GM18868 (cell line): ENCODE results near the gene MIEN1.
"Not testable (repeated sequence)": the region's sequence is repeated elsewhere in the genome, so short reads cannot be mapped to it uniquely, and the experiment has no call there.

Experiments
- ATAC-seq: cut with Tn5 transposase; IDR thresholded peaks from one replicate; pipeline ENCODE4 v1.9.1; 2021; ENCODE audit warnings: mild to moderate bottlenecking, moderate library complexity; ENCODE audit not compliant: unreplicated experiment

Gene MIEN1

GRCh38 chr17:39719563-39720355 lies 10.6 kb downstream of the MIEN1 start:
- no peak for ATAC-seq

GRCh38 chr17:39717660-39718059 lies 12.7 kb downstream of the MIEN1 start:
- ATAC-seq = no peak

DNA sequence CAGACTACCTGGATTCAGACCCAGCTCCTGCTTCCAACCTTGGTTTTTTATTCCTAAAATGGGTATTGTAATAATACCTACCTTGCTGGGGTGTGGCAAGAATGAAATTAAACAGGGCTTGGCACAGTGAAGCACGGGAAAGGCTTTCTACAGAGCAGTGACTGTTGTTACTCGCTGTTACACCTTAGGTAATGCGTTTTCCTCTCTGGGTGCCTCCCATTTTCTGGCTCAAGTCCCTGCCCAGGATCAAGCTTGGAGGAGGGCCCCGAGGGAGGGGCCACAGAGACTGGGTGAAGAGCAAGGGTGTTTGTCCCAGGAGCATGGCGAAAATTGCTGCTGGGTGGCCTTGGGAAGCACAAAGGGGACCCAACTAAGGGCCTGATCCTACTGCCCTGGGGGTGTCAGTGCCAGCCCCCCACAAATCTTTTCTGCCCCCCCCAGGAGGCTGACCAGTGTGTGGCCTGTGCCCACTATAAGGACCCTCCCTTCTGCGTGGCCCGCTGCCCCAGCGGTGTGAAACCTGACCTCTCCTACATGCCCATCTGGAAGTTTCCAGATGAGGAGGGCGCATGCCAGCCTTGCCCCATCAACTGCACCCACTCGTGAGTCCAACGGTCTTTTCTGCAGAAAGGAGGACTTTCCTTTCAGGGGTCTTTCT lies 13.3 kb downstream of the MIEN1 start:
- ATAC-seq = no peak

DNA sequence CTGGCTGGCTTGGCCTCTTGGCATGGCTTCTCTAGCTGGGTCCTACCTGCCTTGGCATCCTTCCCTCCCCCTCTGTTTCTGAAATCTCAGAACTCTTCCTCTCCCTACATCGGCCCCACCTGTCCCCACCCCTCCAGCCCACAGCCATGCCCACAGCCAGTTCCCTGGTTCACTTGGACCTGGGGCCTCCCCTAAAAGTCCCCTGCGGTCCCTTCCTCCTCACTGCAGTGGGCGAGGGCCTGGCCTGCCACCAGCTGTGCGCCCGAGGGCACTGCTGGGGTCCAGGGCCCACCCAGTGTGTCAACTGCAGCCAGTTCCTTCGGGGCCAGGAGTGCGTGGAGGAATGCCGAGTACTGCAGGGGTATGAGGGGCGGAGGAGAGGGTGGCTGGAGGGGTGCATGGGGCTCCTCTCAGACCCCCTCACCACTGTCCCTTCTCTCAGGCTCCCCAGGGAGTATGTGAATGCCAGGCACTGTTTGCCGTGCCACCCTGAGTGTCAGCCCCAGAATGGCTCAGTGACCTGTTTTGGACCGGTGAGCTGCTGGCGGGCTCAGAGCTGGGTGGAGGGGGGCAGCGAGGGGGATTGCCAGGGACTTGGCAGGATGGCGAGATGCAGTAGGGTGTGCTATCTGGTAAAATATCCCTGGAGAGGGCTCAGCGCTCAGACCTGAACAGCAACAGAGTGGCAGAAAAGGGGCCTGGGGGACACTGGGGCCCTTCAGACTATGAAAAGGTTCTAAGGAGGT lies 14.1 kb downstream of the MIEN1 start:
- no peak for ATAC-seq

- no peak for ATAC-seq
Observed at GRCh38 chr17:39715375-39716072, 14.8 kb downstream of the MIEN1 start.

GRCh38 chr17:39714234-39714633 lies 16.1 kb downstream of the MIEN1 start:
- no peak for ATAC-seq

DNA sequence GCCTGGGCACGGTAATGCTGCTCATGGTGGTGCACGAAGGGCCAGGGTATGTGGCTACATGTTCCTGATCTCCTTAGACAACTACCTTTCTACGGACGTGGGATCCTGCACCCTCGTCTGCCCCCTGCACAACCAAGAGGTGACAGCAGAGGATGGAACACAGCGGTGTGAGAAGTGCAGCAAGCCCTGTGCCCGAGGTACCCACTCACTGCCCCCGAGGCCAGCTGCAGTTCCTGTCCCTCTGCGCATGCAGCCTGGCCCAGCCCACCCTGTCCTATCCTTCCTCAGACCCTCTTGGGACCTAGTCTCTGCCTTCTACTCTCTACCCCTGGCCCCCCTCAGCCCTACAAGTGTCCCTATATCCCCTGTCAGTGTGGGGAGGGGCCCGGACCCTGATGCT lies 18.5 kb downstream of the MIEN1 start:
- no peak for ATAC-seq

DNA sequence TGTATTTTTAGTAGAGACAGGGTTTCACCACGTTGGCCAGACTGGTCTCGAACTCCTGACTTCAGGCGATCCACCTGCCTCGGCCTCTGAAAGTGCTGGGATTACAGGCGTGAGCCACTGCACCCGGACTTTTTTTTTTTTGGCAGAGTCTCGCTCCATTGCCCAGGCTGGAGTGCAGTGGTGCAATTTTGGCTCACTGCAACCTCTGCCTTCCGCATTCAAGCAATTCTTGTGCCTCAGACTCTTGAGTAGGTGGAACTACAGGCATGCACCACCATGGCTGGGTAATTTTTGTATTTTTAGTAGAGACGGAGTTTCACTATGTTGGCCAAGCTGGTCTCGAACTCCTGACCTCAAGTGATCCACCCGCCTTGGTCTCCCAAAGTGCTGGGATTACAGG lies 19.3 kb downstream of the MIEN1 start:
- ATAC-seq = not testable (repeated sequence)

DNA sequence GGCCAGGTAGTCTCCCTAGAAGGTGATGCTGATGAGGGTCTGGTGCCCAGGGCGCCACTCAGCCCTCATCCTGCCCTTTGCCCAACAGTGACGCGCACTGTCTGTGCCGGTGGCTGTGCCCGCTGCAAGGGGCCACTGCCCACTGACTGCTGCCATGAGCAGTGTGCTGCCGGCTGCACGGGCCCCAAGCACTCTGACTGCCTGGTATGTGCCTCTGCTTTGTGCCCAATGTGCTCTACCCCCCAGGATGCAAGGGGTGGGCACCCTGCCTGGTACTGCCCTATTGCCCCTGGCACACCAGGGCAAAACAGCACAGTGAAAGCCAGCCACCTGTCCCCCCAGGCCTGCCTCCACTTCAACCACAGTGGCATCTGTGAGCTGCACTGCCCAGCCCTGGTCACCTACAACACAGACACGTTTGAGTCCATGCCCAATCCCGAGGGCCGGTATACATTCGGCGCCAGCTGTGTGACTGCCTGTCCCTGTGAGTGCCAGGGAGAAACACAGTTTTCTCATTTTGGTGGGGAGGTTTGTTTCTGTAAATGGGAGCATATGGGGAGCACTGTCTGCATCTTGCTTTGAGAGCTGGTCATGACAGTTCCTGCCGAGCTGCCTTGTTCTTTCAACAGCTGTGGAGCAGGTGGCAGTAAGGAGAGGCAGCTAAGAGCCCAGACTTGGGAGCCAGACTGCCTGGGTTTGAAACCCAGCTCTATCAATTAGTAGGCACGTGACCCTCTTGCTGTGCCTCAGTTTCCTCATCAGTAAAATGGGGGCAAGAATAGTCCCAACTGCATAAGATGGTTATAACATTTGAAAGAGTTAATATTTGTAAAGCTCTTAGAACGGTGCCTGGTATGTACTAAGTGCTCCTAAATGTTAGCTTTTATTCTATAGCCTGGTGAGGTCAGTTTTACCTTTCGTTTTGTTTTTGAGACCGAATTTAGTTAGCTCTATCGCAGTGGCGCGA lies 20.1 kb downstream of the MIEN1 start:
- ATAC-seq = no peak

- no peak for ATAC-seq
Observed at GRCh38 chr17:39709319-39709997, 20.9 kb downstream of the MIEN1 start.

GRCh38 chr17:39706921-39707337 lies 23.4 kb downstream of the MIEN1 start:
- ATAC-seq = no peak

DNA sequence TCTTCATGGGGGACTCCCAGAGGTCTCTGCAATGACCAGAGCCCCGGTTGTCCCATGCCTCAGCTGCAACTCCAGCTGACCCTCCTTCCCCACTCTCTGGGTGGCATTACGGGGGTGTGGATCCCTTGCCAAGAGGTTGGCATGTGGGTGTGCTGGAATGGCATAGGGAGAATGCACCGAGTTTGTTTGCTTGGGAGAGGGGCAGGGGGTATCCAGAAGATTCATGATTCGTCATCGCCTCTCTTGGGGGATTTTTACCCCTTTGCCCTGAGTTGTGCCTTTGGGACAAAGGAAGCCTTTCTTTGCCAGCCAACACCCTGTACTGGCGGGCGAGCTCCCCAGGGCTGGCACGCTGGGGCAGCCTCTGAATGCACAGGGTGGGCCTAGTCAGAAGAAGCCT lies 23.9 kb downstream of the MIEN1 start:
- ATAC-seq = no peak

GRCh38 chr17:39705786-39706348 lies 24.5 kb downstream of the MIEN1 start:
- no peak for ATAC-seq

GRCh38 chr17:39704821-39705551 lies 25.3 kb downstream of the MIEN1 start:
- no peak for ATAC-seq

DNA sequence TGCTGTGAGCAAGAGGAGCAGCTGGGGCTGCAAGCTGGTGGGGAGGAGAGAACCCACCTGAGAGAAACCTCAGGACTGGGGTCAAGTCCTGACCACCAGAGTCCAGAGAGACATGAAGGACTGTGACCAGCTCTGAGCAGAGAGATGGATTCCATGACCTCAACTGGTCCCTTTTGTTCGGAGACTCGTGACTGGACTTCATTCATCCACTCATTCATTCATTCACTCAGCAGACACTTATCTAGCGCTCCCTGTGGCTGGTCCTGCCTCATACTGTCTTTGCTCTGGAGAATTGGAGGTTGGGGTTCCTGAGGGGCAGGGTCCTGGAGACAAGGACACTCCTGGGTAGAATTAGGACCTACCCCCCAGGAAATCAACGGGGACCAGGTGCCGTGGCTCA lies 26.4 kb downstream of the MIEN1 start:
- no peak for ATAC-seq

DNA sequence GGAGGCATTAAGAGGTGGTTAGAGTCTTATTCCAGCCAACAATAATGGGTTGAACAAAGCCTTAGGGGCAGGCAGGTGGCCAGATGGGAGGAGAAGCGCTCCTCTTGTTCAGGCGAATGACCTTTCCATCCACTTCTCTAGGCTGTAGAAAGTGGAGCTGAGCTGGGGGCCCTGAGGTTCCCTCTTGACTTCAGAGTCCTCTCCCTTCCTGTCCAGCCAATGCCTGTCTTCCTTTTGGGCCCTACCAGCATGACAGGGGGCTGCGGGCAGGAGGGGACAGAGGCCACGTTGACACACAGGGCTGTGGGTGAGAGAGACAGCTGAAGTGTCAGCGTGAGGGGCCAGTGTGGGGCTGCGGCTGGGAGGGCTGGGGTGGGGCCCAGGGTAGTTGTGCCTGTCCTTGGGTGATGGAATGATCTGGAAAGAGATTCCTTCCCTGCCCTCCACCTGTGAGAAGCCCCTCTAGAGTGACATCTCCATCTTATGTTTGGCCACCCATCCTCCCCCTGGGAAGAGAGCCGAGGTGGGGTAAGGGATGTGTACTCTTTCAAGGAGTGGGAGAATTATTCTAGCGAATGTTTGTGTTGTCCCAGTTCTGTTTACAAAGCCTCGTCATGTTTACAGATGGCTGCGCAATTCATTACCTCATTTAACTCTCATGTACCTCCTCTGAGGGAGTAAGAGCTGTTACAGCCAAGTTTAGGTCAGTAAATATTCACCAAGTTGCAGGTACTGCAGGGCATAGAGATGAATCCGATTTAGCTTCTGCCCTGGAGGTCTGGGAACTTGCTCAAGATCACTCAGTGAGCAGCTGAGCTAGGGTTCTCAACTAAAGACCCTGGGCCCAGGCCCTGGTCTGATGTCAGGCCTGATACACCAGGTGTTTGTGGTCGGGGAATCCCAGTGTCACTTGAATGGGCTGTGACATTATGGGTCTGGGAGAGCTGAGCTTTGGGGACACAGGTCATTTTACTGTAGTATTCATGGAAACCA lies 27.1 kb downstream of the MIEN1 start:
- no peak for ATAC-seq

DNA sequence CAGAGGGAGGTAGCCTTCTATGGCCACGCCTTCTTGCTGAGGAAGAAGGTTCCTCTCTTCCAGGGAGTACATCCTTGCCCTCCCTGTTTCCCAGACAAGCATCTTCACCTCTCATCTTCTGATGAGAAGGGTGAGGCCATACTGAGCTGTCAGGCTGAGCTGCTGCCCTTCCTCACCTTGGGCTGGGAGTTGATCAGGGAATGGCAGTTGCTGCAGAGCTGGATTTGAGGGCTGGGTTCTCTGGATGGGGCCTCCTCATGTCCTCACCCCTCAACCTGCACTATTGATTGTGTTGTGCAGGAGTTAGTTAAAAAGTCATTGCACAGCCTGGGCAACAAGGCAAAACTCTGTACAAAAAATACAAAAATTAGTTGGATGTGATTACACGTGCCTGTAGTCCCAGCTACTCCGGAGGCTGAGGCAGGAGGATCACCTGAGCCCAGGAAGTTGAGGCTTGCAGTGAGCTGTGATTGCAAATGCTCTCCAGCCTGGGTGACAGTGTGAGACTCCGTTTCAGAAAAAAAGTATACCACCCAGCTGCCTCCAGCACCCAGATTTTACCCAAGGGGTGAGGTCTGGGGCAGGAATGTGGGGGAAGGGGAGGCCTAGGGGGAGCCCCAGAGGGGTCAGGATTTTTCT lies 28.4 kb downstream of the MIEN1 start:
- no peak for ATAC-seq
